ENCODE data around the gene KIF3A.

Gene KIF3A

GRCh38 chr5:132751971-132752580 is 14.7 kb upstream of the KIF3A start:
- no peak for DNase-seq

- peak; percentile 76 for DNase-seq
These were observed 14.1 kb upstream of the KIF3A start for GRCh38 chr5:132751444-132751843.

GRCh38 chr5:132750471-132751230 is 13.3 kb upstream of the KIF3A start:
- no peak for DNase-seq

- DNase-seq, result no peak
These were observed 12.2 kb upstream of the KIF3A start for GRCh38 chr5:132749506-132749905.

GRCh38 chr5:132748522-132749000 is 11.2 kb upstream of the KIF3A start:
- DNase-seq, result no peak

- peak; percentile 47 for DNase-seq
These were observed 10.5 kb upstream of the KIF3A start for GRCh38 chr5:132747616-132748440.

- peak; percentile 57 for DNase-seq
These were observed 9.7 kb upstream of the KIF3A start, which contains the start of gene CCNI2 for GRCh38 chr5:132746954-132747615. CCNI2 (plus strand) TSS chr5:132747426; CDS start chr5:132747496, 70 bp downstream.

- DNase-seq, result no peak
These were observed 9.2 kb upstream of the KIF3A start for GRCh38 chr5:132746592-132746953.

- no peak for DNase-seq
These were observed 7.3 kb upstream of the KIF3A start for GRCh38 chr5:132744659-132745058.

GRCh38 chr5:132742626-132743025 is 5.3 kb upstream of the KIF3A start:
- DNase-seq, result no peak

GRCh38 chr5:132742158-132742557 is 4.8 kb upstream of the KIF3A start:
- DNase-seq, result no peak

- no peak for DNase-seq
These were observed 1.9 kb upstream of the KIF3A start for GRCh38 chr5:132739232-132739631.

GRCh38 chr5:132737982-132738681 is 786 bp upstream of the KIF3A start:
- DNase-seq, result no peak

GRCh38 chr5:132734687-132735086 is 2.7 kb downstream of the KIF3A start:
- DNase-seq, result no peak

GRCh38 chr5:132733499-132734148 is 3.7 kb downstream of the KIF3A start:
- no peak for DNase-seq

- DNase-seq, result no peak
These were observed 7.5 kb downstream of the KIF3A start for GRCh38 chr5:132729896-132730295.

- DNase-seq, result no peak
These were observed 11.6 kb downstream of the KIF3A start for GRCh38 chr5:132725745-132726144.

GRCh38 chr5:132718544-132719312 is 18.6 kb downstream of the KIF3A start:
- DNase-seq, result no peak

GRCh38 chr5:132714456-132715307 is 22.7 kb downstream of the KIF3A start:
- peak; percentile 83 for DNase-seq

- DNase-seq, result no peak
These were observed 28.7 kb downstream of the KIF3A start for GRCh38 chr5:132708645-132709044.
